ENCODE data around the gene KCNH4. TPM values are rescaled to one million over a fixed set of nuclear protein-coding genes. Genes with fewer than 3 reads are reported as not detected.

Gene KCNH4
- total and polyA plus RNA-seq, 9 of the 15 experiments (the other 6 are each of a cell fraction or from before 2014, with no cell fraction given), result 0.10 to 1.8 (median 0.50) TPM

DNA sequence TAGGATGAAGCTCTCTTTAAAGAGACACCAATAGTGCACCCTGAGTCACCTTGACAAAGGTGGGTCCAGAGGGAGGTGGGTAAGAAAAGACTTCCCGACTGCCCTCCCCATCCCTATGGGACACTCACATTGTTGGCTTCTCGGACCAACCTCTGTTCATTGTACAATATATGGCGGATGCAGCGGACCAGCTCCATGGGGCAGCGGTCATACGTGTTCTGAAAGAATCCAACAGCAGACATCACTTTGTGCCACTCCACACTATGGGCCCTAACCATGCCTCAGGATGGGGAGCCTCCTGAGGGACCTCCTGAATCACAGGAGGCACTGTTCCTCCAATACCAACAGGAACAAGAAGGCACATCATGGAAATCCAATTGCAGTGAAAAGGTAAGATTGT is 43.7 kb upstream of the KCNH4 start:
- TF ChIP-seq NFXL1 (CRISPR knock-in tag; IDR thresholded peaks at IDR 0.05) (no peak), SP2 (IDR thresholded peaks at IDR 0.05; ENCODE audit: extremely low read depth, low read depth, low read length, poor library complexity, severe bottlenecking) (no peak), ZSCAN32 (CRISPR knock-in tag; IDR thresholded peaks at IDR 0.05) (no peak), GABPB2 (CRISPR knock-in tag; conservative IDR thresholded peaks at IDR 0.05) (no peak), ZBTB1 (CRISPR knock-in tag; IDR thresholded peaks at IDR 0.05; ENCODE audit: borderline replicate concordance, low read depth) (no peak), ZNF77 (CRISPR knock-in tag; IDR thresholded peaks at IDR 0.05) (no peak)
- TF ChIP-seq, protein P1, sequence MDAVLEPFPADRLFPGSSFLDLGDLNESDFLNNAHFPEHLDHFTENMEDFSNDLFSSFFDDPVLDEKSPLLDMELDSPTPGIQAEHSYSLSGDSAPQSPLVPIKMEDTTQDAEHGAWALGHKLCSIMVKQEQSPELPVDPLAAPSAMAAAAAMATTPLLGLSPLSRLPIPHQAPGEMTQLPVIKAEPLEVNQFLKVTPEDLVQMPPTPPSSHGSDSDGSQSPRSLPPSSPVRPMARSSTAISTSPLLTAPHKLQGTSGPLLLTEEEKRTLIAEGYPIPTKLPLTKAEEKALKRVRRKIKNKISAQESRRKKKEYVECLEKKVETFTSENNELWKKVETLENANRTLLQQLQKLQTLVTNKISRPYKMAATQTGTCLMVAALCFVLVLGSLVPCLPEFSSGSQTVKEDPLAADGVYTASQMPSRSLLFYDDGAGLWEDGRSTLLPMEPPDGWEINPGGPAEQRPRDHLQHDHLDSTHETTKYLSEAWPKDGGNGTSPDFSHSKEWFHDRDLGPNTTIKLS (IDR thresholded peaks at IDR 0.05; ENCODE audit: borderline replicate concordance, low read depth), result no peak
- TF ChIP-seq, protein P2, sequence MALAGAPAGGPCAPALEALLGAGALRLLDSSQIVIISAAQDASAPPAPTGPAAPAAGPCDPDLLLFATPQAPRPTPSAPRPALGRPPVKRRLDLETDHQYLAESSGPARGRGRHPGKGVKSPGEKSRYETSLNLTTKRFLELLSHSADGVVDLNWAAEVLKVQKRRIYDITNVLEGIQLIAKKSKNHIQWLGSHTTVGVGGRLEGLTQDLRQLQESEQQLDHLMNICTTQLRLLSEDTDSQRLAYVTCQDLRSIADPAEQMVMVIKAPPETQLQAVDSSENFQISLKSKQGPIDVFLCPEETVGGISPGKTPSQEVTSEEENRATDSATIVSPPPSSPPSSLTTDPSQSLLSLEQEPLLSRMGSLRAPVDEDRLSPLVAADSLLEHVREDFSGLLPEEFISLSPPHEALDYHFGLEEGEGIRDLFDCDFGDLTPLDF (CRISPR knock-in tag; IDR thresholded peaks at IDR 0.05), result no peak
- POLR2A ChIA-PET, result interaction anchor here (0.6 kb wide), 1 partner anchor 17 kb away, joined by 3 read pairs; no protein-coding TSS in a partner anchor
- Histone ChIP-seq H3K9me3 (replicated peaks; ENCODE audit: control insufficient read depth, insufficient read depth, low read depth, low read length) (no peaks in the 10 kb centered on the region), H2AFZ (ENCODE audit: low read depth, low read length) (no peak overlapping the region), H3K27me3 (ENCODE audit: control insufficient read depth in 2 of 2, insufficient read depth in 2 of 2, low read length in 2 of 2) (no peaks in the 10 kb centered on the region), H3K9ac (ENCODE audit: insufficient read depth in 1 of 2, low read depth in 2 of 2, low read length in 2 of 2) (no peak overlapping the region), H4K20me1 (replicated peaks; ENCODE audit: control insufficient read depth, insufficient read depth, low read length) (no peaks in the 10 kb centered on the region), H3K79me2 (ENCODE audit: control insufficient read depth, insufficient read depth, low read length) (peaks cover 17% of the 10 kb centered on the region), H3K36me3 (ENCODE audit: control insufficient read depth, insufficient read depth, low read length) (peaks cover 85% of the 10 kb centered on the region), H3K27ac (ENCODE audit: extremely low read depth, low read depth, low read length) (no peak overlapping the region), H3K4me3 (no peak overlapping the region), H3K4me2 (ENCODE audit: insufficient read depth, low read length) (no peak overlapping the region), H3K4me1 (replicated peaks in 1 of 2; ENCODE audit: control insufficient read depth in 2 of 2, insufficient read depth in 2 of 2, low read length in 2 of 2) (peaks cover 0 to 3% of the 10 kb centered on the region in 2 experiments; a peak in 2 of 5 replicates), H3K9me1 (ENCODE audit: control insufficient read depth, insufficient read depth, low read length) (no peaks in the 10 kb centered on the region)
- CTCF ChIA-PET (ENCODE audit: low intra/inter-chr PET ratio), result no interaction called here
- 94% methylated on average over 6 of the region's 6 CpGs for WGBS (ENCODE audit: insufficient coverage, low coverage, missing lambda C conversion rate)
- intact Hi-C loops (cut with micrococcal nuclease), result loop anchor here (10.0 kb wide), 2 partner anchors 90 to 180 kb away; no protein-coding TSS in a partner anchor
- FAIRE-seq (no peak), ATAC-seq (no peak), DNase-seq (ENCODE audit: extremely low read depth in 1 of 4, low spot score in 3 of 4) (no peak)
- BruUV-seq (replicated peaks), result no TSS peak
- in situ Hi-C loops (cut with MboI), result loop anchor here (10.0 kb wide), 1 partner anchor 180 kb away; no protein-coding TSS in a partner anchor

Measured in K562 (cell line).